ENCODE measurements around the gene RBFOX2.

DNA sequence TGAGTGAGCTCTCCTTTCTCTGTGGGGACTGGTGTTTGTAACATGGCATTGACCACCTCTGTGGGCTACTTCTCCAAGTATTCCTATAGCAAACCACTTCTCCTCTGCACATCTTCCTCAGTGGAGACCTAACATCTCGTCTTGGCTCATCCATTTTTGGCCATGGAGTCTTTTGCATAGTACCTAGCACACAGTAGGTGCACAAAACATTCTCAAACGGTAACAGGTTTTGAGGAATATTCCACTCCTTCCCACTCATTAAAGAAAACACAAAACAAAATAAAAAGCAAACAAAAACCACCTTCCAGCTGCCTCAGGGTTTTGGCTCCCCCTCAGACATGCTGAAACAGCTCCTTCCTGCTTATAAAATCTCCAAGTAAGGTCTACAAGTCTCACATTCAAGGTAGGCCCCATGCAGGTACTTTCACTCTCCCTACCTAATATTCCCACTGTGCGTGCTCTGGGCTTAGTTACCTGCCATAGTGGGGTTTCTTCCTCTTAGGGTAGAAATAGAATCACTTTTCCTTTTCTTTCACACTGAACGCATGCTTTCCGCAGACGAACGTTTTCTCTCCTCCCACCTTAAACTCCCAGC is 132.4 kb downstream of the RBFOX2 start:
- TF ChIP-seq, protein P1, sequence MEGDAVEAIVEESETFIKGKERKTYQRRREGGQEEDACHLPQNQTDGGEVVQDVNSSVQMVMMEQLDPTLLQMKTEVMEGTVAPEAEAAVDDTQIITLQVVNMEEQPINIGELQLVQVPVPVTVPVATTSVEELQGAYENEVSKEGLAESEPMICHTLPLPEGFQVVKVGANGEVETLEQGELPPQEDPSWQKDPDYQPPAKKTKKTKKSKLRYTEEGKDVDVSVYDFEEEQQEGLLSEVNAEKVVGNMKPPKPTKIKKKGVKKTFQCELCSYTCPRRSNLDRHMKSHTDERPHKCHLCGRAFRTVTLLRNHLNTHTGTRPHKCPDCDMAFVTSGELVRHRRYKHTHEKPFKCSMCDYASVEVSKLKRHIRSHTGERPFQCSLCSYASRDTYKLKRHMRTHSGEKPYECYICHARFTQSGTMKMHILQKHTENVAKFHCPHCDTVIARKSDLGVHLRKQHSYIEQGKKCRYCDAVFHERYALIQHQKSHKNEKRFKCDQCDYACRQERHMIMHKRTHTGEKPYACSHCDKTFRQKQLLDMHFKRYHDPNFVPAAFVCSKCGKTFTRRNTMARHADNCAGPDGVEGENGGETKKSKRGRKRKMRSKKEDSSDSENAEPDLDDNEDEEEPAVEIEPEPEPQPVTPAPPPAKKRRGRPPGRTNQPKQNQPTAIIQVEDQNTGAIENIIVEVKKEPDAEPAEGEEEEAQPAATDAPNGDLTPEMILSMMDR (conservative IDR thresholded peaks at IDR 0.05 in 1 of 2, IDR thresholded peaks at IDR 0.05 in 1 of 2; ENCODE audit: low read depth in 1 of 2, low read length in 2 of 2): no peak
- no peak for TF ChIP-seq EZH2 (IDR thresholded peaks at IDR 0.05; ENCODE audit: low read length, missing control alignments)

Data from fibroblast of lung (primary cell).